GM18520 (cell line): ENCODE measurements around the gene ASPHD2.

Experiments used
- ATAC-seq: cut with Tn5 transposase; IDR thresholded peaks from one replicate; pipeline ENCODE4 v1.9.1; 2021; ENCODE audit not compliant: unreplicated experiment

The ASPHD2 gene

GRCh38 chr22:26471522-26471921 is 42.5 kb downstream of the ASPHD2 start:
- no peak for ATAC-seq

- ATAC-seq: no peak
Measured at GRCh38 chr22:26474682-26475081, 45.6 kb downstream of the ASPHD2 start.

DNA sequence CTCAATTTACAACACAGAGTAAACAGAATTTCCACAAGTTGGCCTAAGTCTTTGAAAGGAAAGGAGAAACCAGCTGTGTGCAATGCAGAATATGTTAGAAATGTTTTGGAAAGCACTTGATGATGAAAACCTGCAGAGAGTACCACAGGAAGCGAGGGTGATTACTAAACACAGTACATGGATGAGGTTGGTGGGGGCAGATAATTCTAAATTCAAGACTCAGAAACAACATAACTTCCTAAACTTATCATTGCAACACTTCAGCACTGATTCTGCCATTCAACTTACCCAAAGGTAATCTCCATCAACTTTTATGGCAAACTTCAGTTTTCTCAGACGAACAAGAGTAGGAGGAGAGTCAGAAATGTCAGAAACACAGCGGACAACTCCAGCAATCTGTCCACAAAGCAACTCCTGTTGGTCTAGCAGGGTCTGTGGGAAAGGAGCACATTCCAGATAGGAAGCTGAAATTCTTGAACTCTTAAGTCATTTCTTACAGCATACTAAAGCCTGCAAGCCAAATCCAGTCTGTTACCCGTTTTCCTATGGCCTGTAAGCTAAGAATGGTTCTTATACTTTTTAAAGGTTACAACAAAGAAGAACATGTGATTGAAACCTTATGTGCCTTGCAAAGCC is 47.8 kb downstream of the ASPHD2 start:
- no peak for ATAC-seq

DNA sequence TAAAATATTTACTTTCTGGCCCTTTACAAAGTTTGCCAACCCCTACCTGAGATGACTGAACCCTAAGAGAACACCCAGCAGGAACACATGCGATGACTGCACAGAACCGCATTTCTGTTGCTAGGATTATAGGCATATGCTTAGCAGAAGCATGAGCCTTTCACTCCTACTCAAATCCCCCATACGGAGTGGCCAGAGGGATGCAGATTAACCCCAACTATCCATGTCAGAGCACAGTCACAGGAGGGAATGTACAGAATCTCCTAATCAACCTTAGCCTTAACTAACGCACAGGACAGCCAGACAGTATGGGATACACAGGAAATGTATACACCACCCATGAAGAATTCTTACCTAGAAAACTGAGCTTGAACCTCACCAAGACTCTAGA is 48.3 kb downstream of the ASPHD2 start:
- ATAC-seq: no peak

DNA sequence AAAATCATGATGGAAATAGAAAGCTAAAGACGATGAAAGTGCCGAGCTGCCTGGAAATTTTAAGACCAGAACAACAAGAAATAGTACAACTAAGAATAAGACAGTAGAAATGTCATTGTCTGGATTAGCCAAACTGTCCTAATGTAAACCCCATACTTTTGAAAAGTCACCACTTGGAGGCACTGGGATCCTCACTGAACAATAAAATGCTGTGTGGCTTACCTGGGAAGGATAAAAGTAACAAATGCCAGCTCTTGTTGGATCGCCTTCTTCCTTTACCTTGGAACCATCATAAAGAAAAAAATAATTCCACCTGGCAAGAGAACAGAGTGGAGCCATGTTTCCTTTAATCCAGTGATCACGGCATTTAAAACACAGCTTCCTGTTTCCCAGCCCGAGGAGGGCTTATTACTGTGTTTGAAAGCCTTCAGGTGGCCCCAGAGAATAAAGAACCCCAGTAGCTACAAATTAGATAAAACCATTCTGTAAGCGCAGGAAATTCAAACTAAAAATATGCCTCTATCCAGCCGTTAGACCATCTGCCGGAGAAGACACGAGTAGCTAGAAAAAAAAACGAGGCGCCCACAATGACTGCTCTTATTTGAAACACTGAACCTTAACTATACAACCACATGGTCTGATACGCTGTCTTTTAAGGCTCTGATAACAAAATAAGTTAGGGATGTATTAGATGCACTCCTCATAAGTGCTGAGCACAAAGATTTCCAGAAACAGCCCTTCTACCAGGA is 50.2 kb downstream of the ASPHD2 start:
- no peak for ATAC-seq

GRCh38 chr22:26479792-26480610 is 50.9 kb downstream of the ASPHD2 start:
- no peak for ATAC-seq

GRCh38 chr22:26480611-26480932 is 51.5 kb downstream of the ASPHD2 start:
- ATAC-seq: no peak

DNA sequence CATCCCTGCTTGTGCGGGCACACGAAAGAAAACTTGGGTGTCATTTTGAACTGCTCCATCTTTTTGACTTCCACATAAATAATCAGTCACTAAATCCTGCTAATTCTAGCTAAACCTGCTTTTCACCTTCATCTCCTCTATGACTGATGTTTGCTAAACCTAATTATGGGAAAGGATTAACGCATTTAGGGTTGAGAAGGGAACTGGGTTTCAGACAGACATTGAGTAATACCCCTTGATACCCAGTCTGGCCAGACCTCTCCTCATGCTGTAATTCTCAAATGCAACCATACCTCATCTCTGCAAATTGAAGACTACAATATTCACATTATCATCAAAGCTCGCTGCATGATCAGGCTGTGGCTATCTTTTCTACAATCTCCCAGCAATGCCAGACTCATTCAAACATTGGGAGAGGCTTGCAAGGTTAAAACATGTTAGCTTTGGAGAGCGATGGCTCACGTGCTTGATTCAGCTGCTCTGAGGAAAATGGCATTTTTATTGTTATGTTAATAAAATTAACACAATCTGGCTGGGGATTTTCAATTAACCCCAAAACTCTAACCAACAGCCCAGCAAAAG is 52.1 kb downstream of the ASPHD2 start:
- ATAC-seq: no peak

DNA sequence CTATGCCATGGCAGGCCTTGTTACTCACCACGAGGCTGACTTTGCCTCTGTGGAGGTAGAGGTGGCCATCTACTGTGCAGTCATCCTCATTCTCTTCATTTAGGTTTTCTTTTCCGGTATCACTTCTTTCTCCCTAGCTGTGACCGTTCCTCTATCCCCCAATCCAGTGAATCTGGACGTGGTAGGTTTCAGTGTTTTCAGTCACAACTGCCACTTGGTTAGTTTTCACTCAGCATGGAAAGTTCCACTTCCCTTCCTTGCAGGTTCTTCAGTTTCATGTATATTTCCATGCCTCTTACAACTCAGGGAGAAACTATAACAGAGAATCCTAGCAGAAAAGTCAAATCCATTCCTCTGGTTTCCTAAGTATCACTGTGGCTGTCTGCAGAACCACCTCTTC is 52.6 kb downstream of the ASPHD2 start:
- no peak for ATAC-seq

DNA sequence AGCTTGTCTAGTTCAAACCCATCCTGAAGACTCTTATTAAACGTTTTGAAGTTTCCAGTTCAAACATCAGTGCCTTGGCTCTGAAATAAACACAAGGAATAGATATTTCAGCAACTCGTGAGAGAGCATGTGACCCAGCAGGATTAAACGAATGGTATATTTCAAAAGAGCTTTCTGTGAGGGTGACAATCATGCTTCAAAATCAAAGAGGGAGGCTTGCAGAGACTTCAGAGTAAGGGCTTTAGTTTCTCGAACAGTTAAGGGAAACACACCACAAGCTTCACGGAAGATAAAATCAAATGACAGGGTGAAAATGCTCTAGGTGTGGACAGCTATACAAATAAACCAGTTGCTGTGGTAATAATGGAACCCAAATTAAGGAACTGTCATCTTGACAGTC is 53.1 kb downstream of the ASPHD2 start:
- no peak for ATAC-seq

- ATAC-seq: no peak
Measured at GRCh38 chr22:26483043-26483438, 54.0 kb downstream of the ASPHD2 start.

DNA sequence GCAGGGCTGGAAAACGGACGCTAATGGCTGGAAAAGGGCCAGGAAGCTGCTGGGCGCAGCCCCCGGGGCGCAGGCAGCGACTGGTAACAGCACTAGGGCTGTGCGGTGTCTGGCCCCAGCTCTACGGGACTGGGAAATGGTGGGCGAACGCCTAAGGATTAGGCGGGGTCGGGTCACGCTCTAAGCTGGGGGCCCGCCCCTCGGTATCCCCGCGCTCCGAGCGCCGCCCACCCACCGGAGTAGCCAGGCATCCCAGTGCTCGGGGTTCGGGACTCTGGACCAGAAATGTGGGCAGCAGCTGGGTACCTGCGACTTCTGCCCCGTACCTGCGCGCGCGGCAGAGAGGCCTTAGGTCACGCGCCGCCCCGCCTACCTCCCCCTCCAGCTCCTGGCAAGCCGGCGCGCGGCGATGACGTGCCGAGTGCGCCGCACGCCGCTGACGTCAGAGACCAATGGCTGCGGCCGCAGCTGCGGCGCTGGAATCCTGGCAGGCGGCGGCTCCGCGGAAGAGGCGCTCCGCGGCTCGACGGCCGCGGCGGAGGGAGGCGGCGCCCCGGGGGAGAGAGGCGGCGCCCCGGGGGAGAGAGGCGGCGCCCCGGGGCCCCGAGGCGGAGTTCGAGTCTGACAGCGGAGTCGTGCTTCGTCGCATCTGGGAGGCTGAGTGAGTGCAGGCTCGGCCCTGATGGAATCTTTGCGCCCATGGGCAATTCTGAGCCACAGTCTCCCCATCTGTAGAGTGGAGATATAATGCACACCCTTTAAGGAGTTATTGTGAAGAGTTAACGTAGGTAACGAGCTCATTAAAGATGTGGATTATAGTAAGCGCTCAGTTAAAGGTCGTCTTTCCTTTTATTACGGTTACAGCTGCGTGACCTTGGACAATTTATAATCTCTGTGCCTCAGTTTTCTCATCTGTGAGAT is 54.6 kb downstream of the ASPHD2 start, which contains the start of the genes HPS4 and SRRD:
Gene HPS4, minus strand, starts transcription at position 345 of the 921 bp plus-strand sequence. CDS start 2,021 bp downstream, outside the sequence.
Gene SRRD, plus strand, starts transcription at position 439 of the 921 bp plus-strand sequence. Its CDS starts 14 bp downstream, at position 453.
- peak; percentile 60 for ATAC-seq

DNA sequence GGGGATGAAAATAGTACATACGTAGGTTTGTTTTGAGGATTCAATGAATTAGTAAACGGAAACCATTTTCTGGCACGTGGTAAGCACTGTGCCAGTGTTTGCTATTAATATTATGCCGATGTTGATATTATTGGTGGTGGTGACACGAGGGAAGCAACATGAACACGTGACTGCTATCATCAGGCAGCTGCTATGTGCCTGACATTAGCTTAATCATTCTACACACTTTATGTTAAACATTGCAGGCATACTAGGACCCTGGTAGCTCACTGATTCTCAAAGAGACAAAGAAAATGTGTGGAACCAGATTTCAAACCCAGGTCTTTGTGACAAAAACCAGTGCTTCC is 55.3 kb downstream of the ASPHD2 start:
- no peak for ATAC-seq

GRCh38 chr22:26485013-26485412 is 56.0 kb downstream of the ASPHD2 start:
- no peak for ATAC-seq

DNA sequence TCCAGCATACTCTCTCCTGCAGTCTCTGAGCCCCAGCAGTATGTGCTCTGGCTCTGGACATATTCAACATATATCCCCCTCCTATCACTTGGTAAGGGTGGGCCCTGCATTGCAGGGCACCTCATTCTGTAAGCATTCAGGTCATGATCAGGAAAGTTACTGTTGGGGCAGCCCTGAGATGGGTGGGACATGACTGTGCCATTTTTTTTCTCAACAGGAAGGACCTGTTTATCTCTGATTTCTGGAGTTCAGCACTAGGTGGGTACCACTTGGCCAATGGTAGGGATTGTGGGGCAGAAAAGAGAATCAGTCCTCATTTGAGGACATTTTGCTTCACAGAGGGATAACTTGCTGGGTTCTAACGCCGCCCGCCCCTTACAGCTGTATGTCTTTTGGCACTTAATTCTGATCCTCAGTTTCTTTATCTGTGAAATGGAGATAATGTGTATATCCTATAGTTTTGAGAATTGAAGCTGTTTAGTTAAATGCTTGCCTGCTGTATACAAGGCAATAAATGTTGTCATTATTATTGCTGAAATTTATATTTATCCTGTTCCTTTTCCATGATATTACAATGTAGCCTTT is 56.8 kb downstream of the ASPHD2 start:
- no peak for ATAC-seq

DNA sequence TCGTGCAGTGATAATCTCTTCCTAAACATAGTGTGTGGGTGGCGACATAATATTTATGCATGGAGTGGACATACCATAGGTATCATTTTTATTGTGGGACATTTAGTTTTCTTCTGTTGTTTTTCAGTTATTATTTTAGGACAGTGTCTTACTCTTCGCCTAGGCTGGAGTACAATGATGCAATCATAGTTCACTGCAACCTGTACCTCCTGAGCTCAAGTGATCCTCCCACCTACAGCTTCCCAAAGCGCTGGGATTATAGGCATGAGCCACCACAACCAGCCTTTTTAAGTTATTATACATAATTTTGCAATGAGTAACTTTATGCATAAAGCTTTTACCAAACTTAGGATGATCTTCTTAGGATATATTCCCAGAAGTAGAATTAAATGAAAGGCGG is 57.3 kb downstream of the ASPHD2 start:
- ATAC-seq: no peak

DNA sequence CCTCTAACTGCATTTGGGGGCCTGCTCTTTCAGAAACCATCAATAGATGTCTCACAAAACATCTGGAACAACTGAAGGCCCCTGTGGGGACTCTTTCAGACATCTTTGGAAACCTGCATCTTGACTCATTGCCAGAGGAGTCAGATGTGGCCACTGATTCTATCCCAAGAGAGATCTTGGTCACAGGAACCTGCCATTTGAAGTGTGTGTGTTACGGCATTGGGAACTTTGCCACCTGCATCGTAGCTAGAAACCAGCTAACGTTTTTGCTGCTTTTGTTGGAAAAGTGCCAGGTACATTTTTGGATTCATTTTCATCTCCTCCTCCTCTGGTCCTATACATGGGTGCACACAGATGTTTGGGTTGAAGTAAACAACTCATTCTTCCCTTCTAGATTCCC is 58.9 kb downstream of the ASPHD2 start:
- no peak for ATAC-seq

GRCh38 chr22:26489447-26490036 is 60.5 kb downstream of the ASPHD2 start:
- no peak for ATAC-seq

DNA sequence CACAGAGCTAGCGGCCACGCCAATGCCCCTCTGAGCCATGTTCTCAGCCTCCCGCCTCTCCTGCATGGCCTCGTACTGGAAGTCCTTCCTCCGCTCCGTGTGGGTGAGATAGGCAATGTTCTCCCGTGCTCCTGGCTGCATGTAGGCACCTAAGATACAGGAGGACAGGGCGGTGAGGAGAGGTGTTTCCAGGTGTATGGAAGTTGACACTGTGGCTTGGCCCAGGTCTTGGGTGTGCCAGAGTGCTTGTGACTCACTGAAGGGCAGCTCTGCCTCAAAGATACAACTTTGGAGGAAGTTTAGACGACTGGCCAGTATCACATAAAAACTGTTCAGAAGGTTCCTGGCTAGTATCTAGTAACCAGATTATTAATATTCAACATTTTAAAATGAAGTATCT is 63.2 kb downstream of the ASPHD2 start:
- ATAC-seq: no peak

DNA sequence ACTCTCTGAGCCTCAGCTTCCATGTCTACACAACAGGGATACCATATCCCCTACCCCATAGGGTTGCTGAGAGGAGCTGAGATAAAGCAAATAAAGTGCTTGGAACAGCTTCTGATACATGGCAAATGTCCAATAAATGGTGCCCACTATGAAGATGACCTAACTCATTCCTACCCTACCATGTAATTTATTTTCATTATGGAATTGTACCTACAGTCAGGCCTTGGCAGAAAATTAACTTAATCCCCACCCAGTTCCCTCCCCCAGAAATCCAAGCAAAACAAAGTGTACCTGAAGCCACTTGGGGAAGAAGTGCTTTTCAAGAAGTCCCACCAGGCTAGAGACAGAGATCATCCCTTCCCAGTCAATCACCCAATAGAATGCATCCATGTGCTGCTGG is 65.4 kb downstream of the ASPHD2 start:
- ATAC-seq: no peak
